Spleen (tissue), 7 donors: Measurements from ENCODE around the gene ETNPPL.

Experiments
- POLR2A ChIP-seq, 3 donors: fragments of 450-650 bp; IDR thresholded peaks; one replicate each; pipeline ENCODE4 v1.5.1; 2017; ENCODE audit warnings: antibody characterized with exemption in 3 of 3, mild to moderate bottlenecking in 1 of 3
- POLR2AphosphoS5 ChIP-seq, 3 donors: sonication (generic); formaldehyde crosslinking; IDR thresholded peaks; one replicate each; pipeline ENCODE4 v1.5.1; 2017; ENCODE audit warnings: antibody characterized with exemption in 3 of 3
- TF ChIP-seq, protein P1 (sequence below), 11 experiments: fragments of 200-600 bp in 7 of 11; fragments of 450-650 bp in 4 of 11; sonication (generic) in 4 of 11; IDR thresholded peaks in 8 of 11; conservative IDR thresholded peaks in 3 of 11; 1 replicate in 7 of 11; 2 replicates in 4 of 11; pipeline versions ENCODE4 v1.4.0 to v1.8.0; 2016 to 2021; ENCODE audit warnings: antibody characterized with exemption in 11 of 11, inconsistent platforms in 4 of 11, mild to moderate bottlenecking in 1 of 11
- donor health status: DM: no; HTN: no; CAD: no; lungs with moderate emphysema.
- donor health status: DM: no; HTN: no; CAD: no.
- donor health status: DM: no; HTN: no; CAD: no.

- TF ChIP-seq, protein P1, sequence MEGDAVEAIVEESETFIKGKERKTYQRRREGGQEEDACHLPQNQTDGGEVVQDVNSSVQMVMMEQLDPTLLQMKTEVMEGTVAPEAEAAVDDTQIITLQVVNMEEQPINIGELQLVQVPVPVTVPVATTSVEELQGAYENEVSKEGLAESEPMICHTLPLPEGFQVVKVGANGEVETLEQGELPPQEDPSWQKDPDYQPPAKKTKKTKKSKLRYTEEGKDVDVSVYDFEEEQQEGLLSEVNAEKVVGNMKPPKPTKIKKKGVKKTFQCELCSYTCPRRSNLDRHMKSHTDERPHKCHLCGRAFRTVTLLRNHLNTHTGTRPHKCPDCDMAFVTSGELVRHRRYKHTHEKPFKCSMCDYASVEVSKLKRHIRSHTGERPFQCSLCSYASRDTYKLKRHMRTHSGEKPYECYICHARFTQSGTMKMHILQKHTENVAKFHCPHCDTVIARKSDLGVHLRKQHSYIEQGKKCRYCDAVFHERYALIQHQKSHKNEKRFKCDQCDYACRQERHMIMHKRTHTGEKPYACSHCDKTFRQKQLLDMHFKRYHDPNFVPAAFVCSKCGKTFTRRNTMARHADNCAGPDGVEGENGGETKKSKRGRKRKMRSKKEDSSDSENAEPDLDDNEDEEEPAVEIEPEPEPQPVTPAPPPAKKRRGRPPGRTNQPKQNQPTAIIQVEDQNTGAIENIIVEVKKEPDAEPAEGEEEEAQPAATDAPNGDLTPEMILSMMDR (IDR thresholded peaks at IDR 0.05 in 8 of 11, conservative IDR thresholded peaks at IDR 0.05 in 3 of 11): no peak
- TF ChIP-seq POLR2A (IDR thresholded peaks at IDR 0.05) (no peak), POLR2AphosphoS5 (IDR thresholded peaks at IDR 0.05) (no peak)
Measured at GRCh38 chr4:108804648-108805273, 41.9 kb upstream of the ETNPPL start.
